NCI-H82 (cell line): ENCODE measurements around the gene CADM1.
A peak's percentile ranks its signal among the peaks of the same experiment; 100 is the strongest.
"Not testable (repeated sequence)": the region's sequence is repeated elsewhere in the genome, so short reads cannot be mapped to it uniquely, and the experiment has no call there.

Experiments
- DNase-seq: peaks from one replicate; lab custom pipeline; 2025; lab: John Stamatoyannopoulos, UW

Gene CADM1

GRCh38 chr11:115476463-115477286 is 27.5 kb downstream of the CADM1 start:
- no peak for DNase-seq

GRCh38 chr11:115475564-115475963 is 28.7 kb downstream of the CADM1 start:
- no peak for DNase-seq

- not testable (repeated sequence) for DNase-seq
Measured at GRCh38 chr11:115474306-115474705, 29.9 kb downstream of the CADM1 start.

- peak; percentile 39 for DNase-seq
Measured at GRCh38 chr11:115473167-115473566, 31.0 kb downstream of the CADM1 start.

- DNase-seq: no peak
Measured at GRCh38 chr11:115471367-115471766, 32.8 kb downstream of the CADM1 start.

- DNase-seq: no peak
Measured at GRCh38 chr11:115470928-115471327, 33.3 kb downstream of the CADM1 start.

- no peak for DNase-seq
Measured at GRCh38 chr11:115469361-115469760, 34.9 kb downstream of the CADM1 start.

- DNase-seq: no peak
Measured at GRCh38 chr11:115466122-115466521, 38.1 kb downstream of the CADM1 start.

GRCh38 chr11:115464269-115464668 is 39.9 kb downstream of the CADM1 start:
- DNase-seq: peak; percentile 46

GRCh38 chr11:115463606-115464005 is 40.6 kb downstream of the CADM1 start:
- DNase-seq: no peak

- no peak for DNase-seq
Measured at GRCh38 chr11:115462757-115463156, 41.5 kb downstream of the CADM1 start.

- DNase-seq: no peak
Measured at GRCh38 chr11:115462004-115462541, 42.1 kb downstream of the CADM1 start.

- no peak for DNase-seq
Measured at GRCh38 chr11:115460512-115460911, 43.7 kb downstream of the CADM1 start.

- no peak for DNase-seq
Measured at GRCh38 chr11:115459563-115459962, 44.7 kb downstream of the CADM1 start.

GRCh38 chr11:115458877-115459276 is 45.3 kb downstream of the CADM1 start:
- no peak for DNase-seq

- no peak for DNase-seq
Measured at GRCh38 chr11:115456019-115456418, 48.2 kb downstream of the CADM1 start.

- DNase-seq: no peak
Measured at GRCh38 chr11:115455613-115456012, 48.6 kb downstream of the CADM1 start.

- DNase-seq: no peak
Measured at GRCh38 chr11:115454525-115454924, 49.7 kb downstream of the CADM1 start.

- no peak for DNase-seq
Measured at GRCh38 chr11:115453693-115454490, 50.3 kb downstream of the CADM1 start.

GRCh38 chr11:115452241-115452640 is 52.0 kb downstream of the CADM1 start:
- no peak for DNase-seq

GRCh38 chr11:115450519-115450918 is 53.7 kb downstream of the CADM1 start:
- no peak for DNase-seq

GRCh38 chr11:115447273-115447864 is 56.8 kb downstream of the CADM1 start:
- no peak for DNase-seq

GRCh38 chr11:115446214-115446613 is 58.0 kb downstream of the CADM1 start:
- no peak for DNase-seq
